Neuronal stem cell (in vitro differentiated cells): ENCODE results near the gene RGL1.

Source experiments
- DNase-seq: peaks from one replicate; pipeline ENCODE4 v3.0.0-alpha.2; 2013; ENCODE audit warnings: low spot score
- H2AFZ ChIP-seq: one replicate; pipeline ENCODE4 v1.6.1; 2013; ENCODE audit warnings: mild to moderate bottlenecking, low read length, inconsistent platforms
- H2AK5ac ChIP-seq: 2 replicates; pipeline ENCODE4 v1.6.1; 2013; ENCODE audit warnings: low read depth, mild to moderate bottlenecking, inconsistent platforms, low read length, moderate library complexity, mixed read lengths
- H2BK120ac ChIP-seq: 2 replicates; pipeline ENCODE4 v1.6.1; 2013; ENCODE audit warnings: low read depth, mild to moderate bottlenecking, inconsistent platforms, low read length, moderate library complexity, mixed read lengths
- H2BK12ac ChIP-seq: one replicate; pipeline ENCODE4 v1.6.1; 2013; ENCODE audit warnings: low read length, inconsistent platforms
- H2BK15ac ChIP-seq: 2 replicates; pipeline ENCODE4 v1.6.1; 2013; ENCODE audit warnings: mild to moderate bottlenecking, low read length, inconsistent platforms, mixed read lengths
- H2BK5ac ChIP-seq: one replicate; pipeline ENCODE4 v1.6.1; 2013; ENCODE audit warnings: inconsistent platforms, mild to moderate bottlenecking, low read length, moderate library complexity
- H3K14ac ChIP-seq: one replicate; pipeline ENCODE4 v1.6.1; 2013; ENCODE audit warnings: low read length, inconsistent platforms
- H3K18ac ChIP-seq: 2 replicates; pipeline ENCODE4 v1.6.1; 2013; ENCODE audit warnings: low read length, inconsistent platforms
- H3K23ac ChIP-seq: 2 replicates; pipeline ENCODE4 v1.6.1; 2013; ENCODE audit warnings: low read depth, mild to moderate bottlenecking, mixed read lengths, low read length, inconsistent platforms; ENCODE audit not compliant: poor library complexity
- H3K27ac ChIP-seq: replicated peaks from 3 replicates; pipeline ENCODE4 v1.5.1; 2013; ENCODE audit warnings: low read length, inconsistent platforms
- H3K27me3 ChIP-seq, 3 experiments: 2 replicates each; pipeline ENCODE4 v1.6.1; 2013; ENCODE audit warnings: low read length in 3 of 3, mild to moderate bottlenecking in 2 of 3, inconsistent platforms in 1 of 3, low read depth in 1 of 3, mixed read lengths in 1 of 3, moderate library complexity in 1 of 3; ENCODE audit not compliant: control insufficient read depth in 3 of 3, insufficient read depth in 3 of 3
- H3K36me3 ChIP-seq, 2 donors: replicated peaks in 1 of 2; 2 replicates each; pipeline ENCODE4 v1.6.1; 2013; ENCODE audit warnings: low read length in 2 of 2; ENCODE audit not compliant: control insufficient read depth in 2 of 2, insufficient read depth in 2 of 2
- H3K4ac ChIP-seq: 2 replicates; pipeline ENCODE4 v1.6.1; 2013; ENCODE audit warnings: inconsistent platforms, mild to moderate bottlenecking, low read length, moderate library complexity
- H3K4me1 ChIP-seq, 2 donors: 1 replicate in 1 of 2; 2 replicates in 1 of 2; pipeline ENCODE4 v1.6.1; 2013; ENCODE audit warnings: low read length in 2 of 2, low read depth in 1 of 2; ENCODE audit not compliant: control insufficient read depth in 2 of 2, insufficient read depth in 1 of 2
- H3K4me2 ChIP-seq: one replicate; pipeline ENCODE4 v1.6.1; 2013; ENCODE audit warnings: mild to moderate bottlenecking, low read length, inconsistent platforms; ENCODE audit not compliant: insufficient read depth, poor library complexity, severe bottlenecking
- H3K4me3 ChIP-seq, 2 donors: 2 replicates each; pipeline ENCODE4 v1.5.1; 2013; ENCODE audit warnings: low read length in 2 of 2, mild to moderate bottlenecking in 2 of 2, inconsistent platforms in 1 of 2, moderate library complexity in 1 of 2
- H3K79me1 ChIP-seq: one replicate; pipeline ENCODE4 v1.6.1; 2013; ENCODE audit warnings: low read depth, mild to moderate bottlenecking, inconsistent platforms, low read length, moderate library complexity
- H3K9ac ChIP-seq: one replicate; pipeline ENCODE4 v1.6.1; 2013; ENCODE audit warnings: mild to moderate bottlenecking, low read depth, low read length, inconsistent platforms; ENCODE audit not compliant: poor library complexity
- H3K9me3 ChIP-seq, 2 donors: replicated peaks in 1 of 2; 2 replicates each; pipeline versions ENCODE3 to v1.6.1; 2013; ENCODE audit warnings: low read length in 2 of 2, mild to moderate bottlenecking in 2 of 2, inconsistent platforms in 1 of 2, low read depth in 1 of 2, mixed read lengths in 1 of 2, moderate library complexity in 1 of 2; ENCODE audit not compliant: control insufficient read depth in 2 of 2, insufficient read depth in 1 of 2
- H4K8ac ChIP-seq: one replicate; pipeline ENCODE4 v1.6.1; 2013; ENCODE audit warnings: low read depth, mild to moderate bottlenecking, inconsistent platforms, low read length, moderate library complexity
- H4K91ac ChIP-seq: one replicate; pipeline ENCODE4 v1.6.1; 2013; ENCODE audit warnings: low read length, low read depth, mild to moderate bottlenecking, inconsistent platforms; ENCODE audit not compliant: poor library complexity
- WGBS, 2 donors: extraction: QIAGEN DNeasy Blood & Tissue Kit; methylation state at CpG; one replicate each; pipeline ENCODE4 v1.1.7; 2013; ENCODE audit warnings: missing lambda C conversion rate in 2 of 2, mixed read lengths in 1 of 2; ENCODE audit not compliant: insufficient read length in 2 of 2, insufficient replicate concordance in 1 of 2; ENCODE audit errors: extremely low coverage in 2 of 2; 5-methylcytosine and 5-hydroxymethylcytosine counted together

RGL1 gene

DNA sequence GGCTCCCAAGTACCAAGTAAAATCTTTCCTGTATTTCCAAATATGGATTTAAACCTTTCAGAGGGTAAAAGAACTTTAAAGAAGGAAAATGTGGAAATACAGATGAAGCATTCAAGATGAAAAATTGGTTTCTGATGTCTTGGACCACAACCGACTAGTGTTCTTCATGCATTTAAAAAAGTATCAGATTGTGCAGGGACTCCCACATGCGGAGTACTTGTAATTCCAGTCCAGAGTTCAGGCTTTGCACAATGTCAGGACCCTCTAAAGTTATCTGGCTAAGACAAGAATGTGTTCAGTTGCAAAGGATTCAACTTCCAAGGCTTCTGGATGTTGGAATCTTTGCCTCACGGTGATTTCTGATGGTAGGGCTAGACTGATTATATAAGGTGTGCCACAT lies 66.7 kb downstream of the RGL1 start:
- H2AK5ac ChIP-seq, result no peak overlapping the region
- no peak overlapping the region for H2AFZ ChIP-seq
- no peak overlapping the region for H3K4ac ChIP-seq
- no peak overlapping the region for H3K23ac ChIP-seq
- H3K18ac ChIP-seq, result no peak overlapping the region
- H4K91ac ChIP-seq, result no peak overlapping the region
- no peaks in the 10 kb centered on the region for H3K27me3 ChIP-seq
- peaks cover 14 to 26% of the 10 kb centered on the region in 2 donors for H3K4me1 ChIP-seq
- peaks cover 3 to 7% of the 10 kb centered on the region in 2 donors for H3K36me3 ChIP-seq
- no peak overlapping the region for H3K4me2 ChIP-seq
- H3K9me3 ChIP-seq, result peaks cover 0 to 3% of the 10 kb centered on the region in 2 donors
- H4K8ac ChIP-seq, result no peak overlapping the region
- H3K9ac ChIP-seq, result no peak overlapping the region
- DNase-seq, result no peak
- no peaks in the 10 kb centered on the region for H3K79me1 ChIP-seq
- no peak overlapping the region for H2BK5ac ChIP-seq
- H3K14ac ChIP-seq, result no peak overlapping the region
- no CpG with 5 or more reads among the region's 3 CpGs for WGBS, 2 donors
- no peak overlapping the region for H3K4me3 ChIP-seq
- H2BK120ac ChIP-seq, result no peak overlapping the region
- H3K27ac ChIP-seq, result no peak overlapping the region
- H2BK15ac ChIP-seq, result no peak overlapping the region
- no peak overlapping the region for H2BK12ac ChIP-seq

DNA sequence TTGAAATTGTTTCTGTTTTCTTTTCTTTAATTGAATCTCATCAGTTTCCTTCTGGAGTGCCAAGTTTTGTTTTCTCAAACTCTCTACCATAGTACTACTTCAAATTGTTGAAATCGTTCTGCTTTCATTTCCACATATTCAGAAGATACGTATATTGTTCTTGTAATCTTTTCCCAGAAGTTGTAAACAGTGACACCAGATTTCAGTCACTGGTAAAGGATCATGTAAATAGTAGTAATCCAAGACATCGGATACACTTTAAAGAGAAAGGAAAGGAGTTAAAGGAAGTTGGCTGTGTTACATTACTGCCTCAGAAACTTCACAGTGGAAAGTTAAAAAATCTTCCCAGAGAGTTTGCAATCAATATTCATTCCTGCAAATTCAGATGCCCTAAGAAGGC lies 67.5 kb downstream of the RGL1 start:
- no peak overlapping the region for H2BK15ac ChIP-seq
- no peak overlapping the region for H3K18ac ChIP-seq
- H2BK120ac ChIP-seq, result no peak overlapping the region
- H3K36me3 ChIP-seq, result peaks cover 3% of the 10 kb centered on the region in 2 donors
- no peak overlapping the region for H3K4me3 ChIP-seq
- H2BK12ac ChIP-seq, result no peak overlapping the region
- DNase-seq, result no peak
- no peak overlapping the region for H4K91ac ChIP-seq
- no CpG with 5 or more reads among the region's 3 CpGs for WGBS, 2 donors
- no peak overlapping the region for H3K23ac ChIP-seq
- H2AK5ac ChIP-seq, result no peak overlapping the region
- peaks cover 16 to 31% of the 10 kb centered on the region in 2 donors for H3K4me1 ChIP-seq
- no peaks in the 10 kb centered on the region for H3K79me1 ChIP-seq
- no peak overlapping the region for H3K4me2 ChIP-seq
- no peak overlapping the region for H3K9ac ChIP-seq
- H3K4ac ChIP-seq, result no peak overlapping the region
- H3K27me3 ChIP-seq, result no peaks in the 10 kb centered on the region
- H4K8ac ChIP-seq, result no peak overlapping the region
- H2BK5ac ChIP-seq, result no peak overlapping the region
- H2AFZ ChIP-seq, result no peak overlapping the region
- H3K9me3 ChIP-seq, result peaks cover 0 to 3% of the 10 kb centered on the region in 2 donors
- no peak overlapping the region for H3K14ac ChIP-seq
- H3K27ac ChIP-seq, result no peak overlapping the region

DNA sequence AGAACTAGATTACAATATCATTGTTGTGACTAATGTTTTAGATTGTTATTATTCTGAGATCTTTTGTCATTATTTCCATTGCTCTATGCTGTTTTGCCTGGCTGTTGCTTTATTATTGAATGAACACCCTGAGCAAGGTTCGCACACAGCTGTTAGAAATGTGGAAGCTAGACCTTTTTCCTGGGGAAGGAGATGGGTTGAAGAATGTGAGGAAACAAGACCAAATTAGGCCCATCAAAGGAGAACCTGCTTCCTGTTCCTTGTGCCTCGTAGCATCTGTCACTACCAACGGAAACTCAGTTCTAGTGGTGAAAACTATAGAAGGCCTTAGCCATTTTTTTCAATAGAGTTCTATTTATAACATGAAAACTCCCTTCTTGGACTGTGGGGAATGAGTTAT lies 68.7 kb downstream of the RGL1 start:
- DNase-seq, result no peak
- H3K27ac ChIP-seq, result no peak overlapping the region
- H3K9ac ChIP-seq, result no peak overlapping the region
- H3K27me3 ChIP-seq, result no peaks in the 10 kb centered on the region
- H2AK5ac ChIP-seq, result no peak overlapping the region
- no peak overlapping the region for H2BK5ac ChIP-seq
- H3K4me1 ChIP-seq, result peaks cover 18 to 35% of the 10 kb centered on the region in 2 donors
- H2BK12ac ChIP-seq, result no peak overlapping the region
- H3K4me2 ChIP-seq, result no peak overlapping the region
- H2BK120ac ChIP-seq, result no peak overlapping the region
- peaks cover 3% of the 10 kb centered on the region in 2 donors for H3K36me3 ChIP-seq
- no peaks in the 10 kb centered on the region for H3K79me1 ChIP-seq
- no peak overlapping the region for H2BK15ac ChIP-seq
- H3K14ac ChIP-seq, result no peak overlapping the region
- no peak overlapping the region for H4K91ac ChIP-seq
- H3K4ac ChIP-seq, result no peak overlapping the region
- no peak overlapping the region for H3K4me3 ChIP-seq
- H4K8ac ChIP-seq, result no peak overlapping the region
- H3K18ac ChIP-seq, result no peak overlapping the region
- H3K23ac ChIP-seq, result no peak overlapping the region
- WGBS, 2 donors, result no CpG with 5 or more reads among the region's 3 CpGs
- H2AFZ ChIP-seq, result no peak overlapping the region
- peaks cover 0 to 3% of the 10 kb centered on the region in 2 donors for H3K9me3 ChIP-seq

DNA sequence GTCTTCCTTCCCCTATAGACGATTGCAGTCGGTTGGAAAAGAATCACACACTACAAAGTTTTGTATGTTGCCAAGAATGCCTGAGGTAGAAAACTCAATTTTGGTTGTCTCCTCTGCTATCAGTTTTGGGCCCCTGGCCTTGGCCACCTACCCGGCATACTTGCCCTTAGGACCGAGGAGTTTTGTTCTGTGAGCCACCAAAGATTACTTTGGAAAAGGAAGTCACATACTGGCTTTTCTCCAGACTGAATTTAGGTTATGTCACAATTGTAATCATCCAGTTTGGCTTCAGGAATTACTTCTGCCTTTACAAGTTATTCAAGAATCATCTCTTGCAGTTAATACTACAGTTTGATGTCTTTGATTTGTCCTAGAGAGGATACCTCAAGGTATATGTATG lies 71.4 kb downstream of the RGL1 start:
- Histone ChIP-seq H3K36me3 (peaks cover 0 to 5% of the 10 kb centered on the region in 2 donors), H3K14ac (no peak overlapping the region), H3K79me1 (no peaks in the 10 kb centered on the region), H2BK120ac (no peak overlapping the region), H3K18ac (no peak overlapping the region), H3K27ac (no peak overlapping the region), H3K23ac (no peak overlapping the region), H2AFZ (no peak overlapping the region), H3K9me3 (no peaks in the 10 kb centered on the region), H4K91ac (no peak overlapping the region), H3K9ac (no peak overlapping the region), H2BK12ac (no peak overlapping the region), H2BK5ac (no peak overlapping the region), H2BK15ac (no peak overlapping the region), H3K4ac (no peak overlapping the region), H3K4me2 (no peak overlapping the region), H3K4me3 (no peak overlapping the region), H4K8ac (no peak overlapping the region), H3K4me1 (peaks cover 4 to 24% of the 10 kb centered on the region in 2 donors), H2AK5ac (no peak overlapping the region), H3K27me3 (no peaks in the 10 kb centered on the region)
- no CpG with 5 or more reads among the region's 4 CpGs for WGBS, 2 donors
- DNase-seq, result no peak
